HEK293 (cell line): ENCODE measurements around the gene ZNF439.

Experiments used
- CTCF ChIA-PET: fragments of 350-600 bp; formaldehyde crosslinking; extraction: SDS; loops from one replicate; lab custom pipeline; 2021; ENCODE audit warnings: antibody characterized with exemption; lab: Yijun Ruan, JAX
- POLR2A ChIA-PET: fragments of 300-600 bp; formaldehyde crosslinking; extraction: SDS; loops from one replicate; lab custom pipeline; 2020; ENCODE audit warnings: antibody characterized with exemption, inconsistent platforms; lab: Yijun Ruan, JAX
- H3K27ac ChIP-seq: fragments of 200-500 bp; sonication (Bioruptor generic); 2 replicates; pipeline ENCODE4 v1.5.1; 2014; ENCODE audit warnings: low read depth, low read length, control low read depth, inconsistent platforms; ENCODE audit errors: extremely low read depth
- H3K36me3 ChIP-seq, 2 experiments: fragments of 200-500 bp in 1 of 2; sonication (Bioruptor generic) in 1 of 2; 1 replicate in 1 of 2; 2 replicates in 1 of 2; pipeline ENCODE4 v1.5.1; 2014 to 2017; ENCODE audit warnings: inconsistent platforms in 2 of 2, low read length in 2 of 2; ENCODE audit not compliant: control insufficient read depth in 2 of 2, insufficient read depth in 1 of 2
- H3K4me1 ChIP-seq: fragments of 200-500 bp; sonication (Bioruptor generic); 2 replicates; pipeline ENCODE4 v1.5.1; 2014; ENCODE audit warnings: mild to moderate bottlenecking, low read length, inconsistent platforms; ENCODE audit not compliant: control insufficient read depth, insufficient read depth
- H3K4me3 ChIP-seq: 2 replicates; pipeline ENCODE4 v1.5.1; 2011; ENCODE audit warnings: low read depth, mild to moderate bottlenecking, control low read depth, low read length, moderate library complexity
- H3K9me3 ChIP-seq: fragments of 200-500 bp; sonication (Bioruptor generic); 2 replicates; pipeline ENCODE4 v1.5.1; 2014; ENCODE audit warnings: low read depth, low read length, inconsistent platforms; ENCODE audit not compliant: control insufficient read depth, insufficient read depth
- BCL11B ChIP-seq: fragments of 450-650 bp; formaldehyde crosslinking; IDR thresholded peaks from 2 replicates; pipeline ENCODE4 v1.5.1; 2016; ENCODE audit warnings: low read depth, missing biosample characterization, missing genetic modification characterization
- KLF7 ChIP-seq: fragments of 450-650 bp; formaldehyde crosslinking; IDR thresholded peaks from 2 replicates; pipeline ENCODE4 v1.5.1; 2016; ENCODE audit warnings: missing biosample characterization, missing genetic modification characterization, borderline replicate concordance
- MZF1 ChIP-seq: fragments of 450-650 bp; formaldehyde crosslinking; IDR thresholded peaks from 2 replicates; pipeline ENCODE4 v1.5.1; 2017; ENCODE audit warnings: missing biosample characterization, missing genetic modification characterization, borderline replicate concordance
- RBAK ChIP-seq: fragments of 450-650 bp; formaldehyde crosslinking; IDR thresholded peaks from 2 replicates; pipeline ENCODE4 v1.5.1; 2016; ENCODE audit warnings: missing biosample characterization, missing genetic modification characterization
- TCF7L2 ChIP-seq: IDR thresholded peaks from 2 replicates; pipeline ENCODE4 v1.6.1; 2011; ENCODE audit warnings: low read depth, mild to moderate bottlenecking, inconsistent platforms, low read length, moderate library complexity, borderline replicate concordance
- ZBTB1 ChIP-seq: fragments of 450-650 bp; formaldehyde crosslinking; IDR thresholded peaks from 2 replicates; pipeline ENCODE4 v1.5.1; 2016; ENCODE audit warnings: missing biosample characterization, missing genetic modification characterization
- ZBTB8A ChIP-seq: fragments of 450-650 bp; formaldehyde crosslinking; IDR thresholded peaks from 2 replicates; pipeline ENCODE4 v1.5.1; 2016; ENCODE audit warnings: missing biosample characterization, missing genetic modification characterization
- ZEB2 ChIP-seq: fragments of 450-650 bp; formaldehyde crosslinking; IDR thresholded peaks from 2 replicates; pipeline ENCODE4 v1.5.1; 2016; ENCODE audit warnings: missing biosample characterization, missing genetic modification characterization
- ZFP37 ChIP-seq: fragments of 450-650 bp; formaldehyde crosslinking; IDR thresholded peaks from 2 replicates; pipeline ENCODE4 v1.5.1; 2016; ENCODE audit warnings: missing biosample characterization, missing genetic modification characterization
- ZIC2 ChIP-seq: fragments of 450-650 bp; formaldehyde crosslinking; IDR thresholded peaks from 2 replicates; pipeline ENCODE4 v1.5.1; 2016; ENCODE audit warnings: missing biosample characterization, missing genetic modification characterization
- ZNF140 ChIP-seq: fragments of 450-650 bp; formaldehyde crosslinking; IDR thresholded peaks from 2 replicates; pipeline ENCODE4 v1.5.1; 2016; ENCODE audit warnings: missing biosample characterization, missing genetic modification characterization
- ZNF175 ChIP-seq: fragments of 450-650 bp; formaldehyde crosslinking; IDR thresholded peaks from 2 replicates; pipeline ENCODE4 v1.5.1; 2016; ENCODE audit warnings: missing biosample characterization, missing genetic modification characterization
- ZNF239 ChIP-seq: fragments of 450-650 bp; formaldehyde crosslinking; IDR thresholded peaks from 2 replicates; pipeline ENCODE4 v1.5.1; 2016; ENCODE audit warnings: missing biosample characterization, missing genetic modification characterization
- ZNF248 ChIP-seq: fragments of 450-650 bp; formaldehyde crosslinking; IDR thresholded peaks from 2 replicates; pipeline ENCODE4 v1.5.1; 2017; ENCODE audit warnings: missing biosample characterization, missing genetic modification characterization
- ZNF391 ChIP-seq: fragments of 450-650 bp; formaldehyde crosslinking; IDR thresholded peaks from 2 replicates; pipeline ENCODE4 v1.5.1; 2016; ENCODE audit warnings: low read depth, missing biosample characterization, missing genetic modification characterization, borderline replicate concordance
- ZNF433 ChIP-seq: fragments of 450-650 bp; formaldehyde crosslinking; IDR thresholded peaks from 2 replicates; pipeline ENCODE4 v1.5.1; 2016; ENCODE audit warnings: missing biosample characterization, missing genetic modification characterization, low read depth
- ZNF48 ChIP-seq: fragments of 450-650 bp; formaldehyde crosslinking; IDR thresholded peaks from 2 replicates; pipeline ENCODE4 v1.5.1; 2016; ENCODE audit warnings: missing biosample characterization, missing genetic modification characterization
- ZNF707 ChIP-seq: fragments of 450-650 bp; formaldehyde crosslinking; IDR thresholded peaks from 2 replicates; pipeline ENCODE4 v1.5.1; 2016; ENCODE audit warnings: missing biosample characterization, missing genetic modification characterization
- ZNF777 ChIP-seq: fragments of 450-650 bp; formaldehyde crosslinking; IDR thresholded peaks from 2 replicates; pipeline ENCODE4 v1.5.1; 2017; ENCODE audit warnings: missing biosample characterization, missing genetic modification characterization, borderline replicate concordance
- ZSCAN16 ChIP-seq: fragments of 450-650 bp; formaldehyde crosslinking; IDR thresholded peaks from 2 replicates; pipeline ENCODE4 v1.5.1; 2016; ENCODE audit warnings: missing biosample characterization, missing genetic modification characterization
- TF ChIP-seq, protein P1 (sequence below): fragments of 450-650 bp; formaldehyde crosslinking; IDR thresholded peaks from 2 replicates; pipeline ENCODE4 v1.5.1; 2016; ENCODE audit warnings: missing biosample characterization, missing genetic modification characterization, low read depth
- TF ChIP-seq, protein P2 (sequence below): fragments of 450-650 bp; formaldehyde crosslinking; IDR thresholded peaks from 2 replicates; pipeline ENCODE4 v1.5.1; 2017; ENCODE audit warnings: missing biosample characterization, mild to moderate bottlenecking, missing genetic modification characterization, moderate library complexity

ZNF439 gene

DNA sequence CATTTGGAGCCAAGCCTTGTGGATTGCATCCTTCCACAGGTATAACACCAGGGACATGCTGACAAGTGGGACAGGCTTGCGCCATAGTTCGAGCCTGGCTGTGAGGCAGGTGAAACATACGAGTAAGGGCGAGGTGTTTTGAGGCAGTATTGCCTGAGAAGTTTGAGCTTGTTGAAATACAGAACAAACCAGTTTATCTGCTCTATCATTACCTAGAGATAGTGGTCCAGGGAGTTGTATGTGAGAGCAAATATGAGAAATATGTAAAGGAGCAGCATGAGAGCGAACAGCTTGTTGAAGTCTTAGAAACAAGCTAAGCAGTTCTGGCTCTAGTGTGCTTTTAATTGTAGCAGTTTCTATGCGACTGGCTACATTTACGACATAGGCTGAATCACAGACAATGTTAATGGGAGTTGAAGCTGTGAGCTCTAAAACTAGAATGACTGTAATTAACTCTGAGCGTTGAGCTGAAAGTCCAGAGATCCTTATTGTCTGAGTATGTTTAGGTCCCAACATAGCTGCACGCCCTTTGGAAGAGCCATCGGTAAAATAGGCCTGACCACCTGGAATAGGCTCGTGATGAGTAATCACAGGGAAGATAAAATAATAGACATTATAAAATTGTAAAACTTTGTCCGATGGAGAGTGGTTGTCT lies 8.2 kb downstream of the ZNF439 start:
- no peaks in the 10 kb centered on the region for H3K36me3 ChIP-seq
- no peaks in the 10 kb centered on the region for H3K9me3 ChIP-seq
- CTCF ChIA-PET, result interaction anchor here (1.0 kb wide), 1 partner anchor 284 kb away, joined by 3 read pairs; no protein-coding TSS in a partner anchor
- H3K27ac ChIP-seq, result no peak overlapping the region
- H3K4me3 ChIP-seq, result no peak overlapping the region
- no peaks in the 10 kb centered on the region for H3K4me1 ChIP-seq
- TF ChIP-seq MZF1 (tag by site-specific recombination) (no peak), RBAK (tag by site-specific recombination) (no peak), ZNF248 (tag by site-specific recombination) (no peak), ZNF391 (tag by site-specific recombination) (no peak), ZBTB1 (tag by site-specific recombination) (no peak), BCL11B (tag by site-specific recombination) (no peak), ZNF239 (tag by site-specific recombination) (no peak), ZNF433 (tag by site-specific recombination) (no peak), ZNF140 (tag by site-specific recombination) (no peak), ZFP37 (no peak), ZNF707 (tag by site-specific recombination) (no peak)
- TF ChIP-seq, protein P1, sequence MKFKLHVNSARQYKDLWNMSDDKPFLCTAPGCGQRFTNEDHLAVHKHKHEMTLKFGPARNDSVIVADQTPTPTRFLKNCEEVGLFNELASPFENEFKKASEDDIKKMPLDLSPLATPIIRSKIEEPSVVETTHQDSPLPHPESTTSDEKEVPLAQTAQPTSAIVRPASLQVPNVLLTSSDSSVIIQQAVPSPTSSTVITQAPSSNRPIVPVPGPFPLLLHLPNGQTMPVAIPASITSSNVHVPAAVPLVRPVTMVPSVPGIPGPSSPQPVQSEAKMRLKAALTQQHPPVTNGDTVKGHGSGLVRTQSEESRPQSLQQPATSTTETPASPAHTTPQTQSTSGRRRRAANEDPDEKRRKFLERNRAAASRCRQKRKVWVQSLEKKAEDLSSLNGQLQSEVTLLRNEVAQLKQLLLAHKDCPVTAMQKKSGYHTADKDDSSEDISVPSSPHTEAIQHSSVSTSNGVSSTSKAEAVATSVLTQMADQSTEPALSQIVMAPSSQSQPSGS, result no peak
- POLR2A ChIA-PET, result interaction anchor here (0.6 kb wide), 1 partner anchor 712 kb away, joined by 7 read pairs; no protein-coding TSS in a partner anchor

DNA sequence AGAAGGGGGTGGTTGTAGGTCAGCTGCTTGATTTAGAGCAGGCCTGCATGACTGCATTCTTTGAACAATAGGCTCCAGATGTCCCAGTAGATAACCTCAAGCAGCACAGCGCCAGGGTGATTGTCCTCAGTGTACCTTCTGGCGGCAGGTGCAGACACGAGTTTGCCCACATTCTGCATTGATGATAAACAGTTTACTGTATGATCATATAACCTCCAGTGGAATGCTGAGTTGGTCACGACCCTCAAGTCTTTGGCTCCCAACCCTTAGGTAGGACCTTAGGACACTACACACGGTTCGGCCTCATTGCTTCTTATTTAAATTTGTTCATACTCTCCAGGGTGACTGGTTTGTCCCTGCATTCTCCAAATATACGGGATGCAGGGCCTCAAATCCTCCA lies 12.2 kb downstream of the ZNF439 start:
- TF ChIP-seq ZSCAN16 (tag by site-specific recombination) (no peak), ZNF777 (tag by site-specific recombination) (no peak), ZIC2 (no peak), ZBTB8A (tag by site-specific recombination) (no peak), ZEB2 (no peak), ZNF175 (tag by site-specific recombination) (no peak), KLF7 (tag by site-specific recombination) (no peak), ZNF48 (no peak), TCF7L2 (no peak)
- TF ChIP-seq, protein P2, sequence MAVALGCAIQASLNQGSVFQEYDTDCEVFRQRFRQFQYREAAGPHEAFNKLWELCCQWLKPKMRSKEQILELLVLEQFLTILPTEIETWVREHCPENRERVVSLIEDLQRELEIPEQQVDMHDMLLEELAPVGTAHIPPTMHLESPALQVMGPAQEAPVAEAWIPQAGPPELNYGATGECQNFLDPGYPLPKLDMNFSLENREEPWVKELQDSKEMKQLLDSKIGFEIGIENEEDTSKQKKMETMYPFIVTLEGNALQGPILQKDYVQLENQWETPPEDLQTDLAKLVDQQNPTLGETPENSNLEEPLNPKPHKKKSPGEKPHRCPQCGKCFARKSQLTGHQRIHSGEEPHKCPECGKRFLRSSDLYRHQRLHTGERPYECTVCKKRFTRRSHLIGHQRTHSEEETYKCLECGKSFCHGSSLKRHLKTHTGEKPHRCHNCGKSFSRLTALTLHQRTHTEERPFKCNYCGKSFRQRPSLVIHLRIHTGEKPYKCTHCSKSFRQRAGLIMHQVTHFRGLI (tag by site-specific recombination), result no peak
- Histone ChIP-seq H3K4me3 (no peak overlapping the region), H3K36me3 (no peaks in the 10 kb centered on the region), H3K9me3 (no peaks in the 10 kb centered on the region), H3K4me1 (no peaks in the 10 kb centered on the region), H3K27ac (no peak overlapping the region)
- ChIA-PET POLR2A (no interaction called here), CTCF (no interaction called here)
